ENCODE measurements around the gene PACS2.

Gene PACS2

DNA sequence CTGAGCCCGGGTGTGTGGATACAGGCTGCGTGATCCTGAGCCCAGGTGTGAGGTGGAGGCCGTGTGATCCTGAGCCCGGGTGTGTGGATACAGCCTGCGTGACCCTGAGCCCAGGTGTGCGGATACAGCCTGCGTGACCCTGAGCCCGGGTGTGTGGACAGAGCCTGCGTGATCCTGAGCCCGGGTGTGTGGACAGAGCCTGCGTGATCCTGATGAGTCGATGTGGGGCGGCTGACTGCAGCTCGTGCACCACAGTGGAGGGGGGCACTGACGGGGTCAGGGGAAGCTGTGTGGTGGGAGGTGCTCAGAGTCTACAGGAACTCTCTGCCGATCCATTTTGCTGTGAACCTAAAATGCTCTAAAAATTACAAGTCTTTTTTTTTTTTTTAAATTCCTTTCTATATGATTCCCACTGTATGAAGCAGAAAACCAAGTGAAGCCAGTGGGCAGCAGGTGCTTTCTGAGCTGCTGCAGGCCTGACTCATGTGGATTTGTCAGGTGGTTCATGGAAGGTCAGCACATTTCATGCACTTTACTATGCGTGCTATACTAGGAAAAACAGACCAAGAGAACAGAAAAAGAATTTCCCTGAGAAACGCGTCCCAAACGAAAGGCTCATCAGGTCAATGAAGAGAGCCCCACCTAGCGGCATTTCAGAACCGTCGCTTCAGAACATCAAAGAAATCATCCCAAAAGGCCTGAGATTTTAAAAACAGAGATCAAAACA is 33.0 kb upstream of the PACS2 start:
- no peak overlapping the region for H2AFZ ChIP-seq (ENCODE audit: low read depth)
- H3K4me2 ChIP-seq = no peak overlapping the region
- no peak overlapping the region for H3K4me3 ChIP-seq (IDR thresholded peaks at IDR 0.05; ENCODE audit: insufficient read depth, low read depth, low read length)
- no peak overlapping the region for H3K9ac ChIP-seq
- no peak; the same call in 1 of the 2 replicates for TF ChIP-seq CTCF (conservative IDR thresholded peaks at IDR 0.05; ENCODE audit: low read depth, low read length)
- no peaks in the 10 kb centered on the region for H3K79me2 ChIP-seq (ENCODE audit: insufficient read depth, low read depth)
- H3K4me1 ChIP-seq (ENCODE audit: low read depth, poor library complexity, severe bottlenecking) = no peaks in the 10 kb centered on the region
- no peaks in the 10 kb centered on the region for H4K20me1 ChIP-seq (ENCODE audit: insufficient read depth)
- no peaks in the 10 kb centered on the region for H3K27me3 ChIP-seq (ENCODE audit: insufficient read depth, low read depth)
- no peaks in the 10 kb centered on the region for H3K36me3 ChIP-seq (ENCODE audit: insufficient read depth)
- H3K27ac ChIP-seq = no peak overlapping the region

DNA sequence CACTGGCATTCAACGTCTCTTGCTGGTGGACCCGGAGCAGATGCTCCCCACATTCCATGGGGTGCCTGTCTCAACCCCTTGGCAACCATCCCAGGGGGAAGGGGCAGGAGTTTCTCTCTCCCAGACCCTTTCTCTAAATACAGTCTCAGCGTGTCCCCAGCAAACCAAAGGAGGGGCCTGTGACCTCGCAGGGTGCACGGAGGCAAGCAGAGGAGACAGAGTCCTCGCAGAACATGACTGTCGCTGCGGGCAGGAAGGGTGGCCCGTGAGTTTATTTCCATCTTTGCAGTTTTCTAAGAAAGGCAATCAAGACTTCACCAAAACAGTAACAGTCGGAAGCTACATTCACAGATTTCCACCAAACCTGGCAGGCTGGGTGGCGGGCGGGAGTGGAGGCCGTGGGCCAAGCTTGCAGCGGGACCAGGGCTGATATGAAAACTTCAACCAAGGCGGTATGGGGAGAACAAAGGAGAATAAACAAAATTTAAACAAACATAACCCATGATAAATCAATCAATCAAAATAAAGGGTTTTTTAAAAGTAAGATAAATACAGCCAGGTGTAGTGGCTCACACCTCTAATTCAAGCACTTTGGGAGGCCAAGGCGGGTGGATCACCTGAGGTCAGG is 32.3 kb upstream of the PACS2 start:
- H3K27me3 ChIP-seq (ENCODE audit: insufficient read depth, low read depth) = no peaks in the 10 kb centered on the region
- H2AFZ ChIP-seq (ENCODE audit: low read depth) = no peak overlapping the region
- no peaks in the 10 kb centered on the region for H3K36me3 ChIP-seq (ENCODE audit: insufficient read depth)
- no peak overlapping the region for H3K9ac ChIP-seq
- H3K4me1 ChIP-seq (ENCODE audit: low read depth, poor library complexity, severe bottlenecking) = no peaks in the 10 kb centered on the region
- H3K4me2 ChIP-seq = no peak overlapping the region
- H3K4me3 ChIP-seq (IDR thresholded peaks at IDR 0.05; ENCODE audit: insufficient read depth, low read depth, low read length) = no peak overlapping the region
- H4K20me1 ChIP-seq (ENCODE audit: insufficient read depth) = no peaks in the 10 kb centered on the region
- peak; percentile 33; the same call in 1 of the 2 replicates for TF ChIP-seq CTCF (conservative IDR thresholded peaks at IDR 0.05; ENCODE audit: low read depth, low read length)
- H3K79me2 ChIP-seq (ENCODE audit: insufficient read depth, low read depth) = no peaks in the 10 kb centered on the region
- no peak overlapping the region for H3K27ac ChIP-seq

DNA sequence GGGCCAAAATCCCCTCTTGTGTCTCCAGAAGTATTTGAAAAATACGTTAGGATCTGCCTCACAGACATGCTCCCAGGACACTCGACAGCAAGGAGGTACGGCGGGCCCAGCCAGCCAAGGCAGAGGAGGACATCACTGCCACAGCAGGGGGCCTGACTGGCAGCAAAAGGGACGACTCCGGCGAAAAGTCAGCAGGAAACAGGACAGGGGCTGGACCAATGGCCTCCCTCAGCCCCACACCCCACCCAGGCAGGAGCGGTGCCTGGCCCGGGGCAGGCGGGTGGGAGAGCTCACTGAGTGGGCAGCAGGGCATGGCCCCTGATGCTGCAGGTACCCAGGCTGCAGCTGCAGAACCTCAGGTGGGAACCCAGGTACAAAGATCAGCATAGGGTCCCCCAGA is 31.5 kb upstream of the PACS2 start:
- no peak for TF ChIP-seq CTCF (conservative IDR thresholded peaks at IDR 0.05; ENCODE audit: low read depth, low read length)
- H4K20me1 ChIP-seq (ENCODE audit: insufficient read depth) = no peaks in the 10 kb centered on the region
- H3K27me3 ChIP-seq (ENCODE audit: insufficient read depth, low read depth) = no peaks in the 10 kb centered on the region
- no peak overlapping the region for H3K9ac ChIP-seq
- no peak overlapping the region for H3K4me3 ChIP-seq (IDR thresholded peaks at IDR 0.05; ENCODE audit: insufficient read depth, low read depth, low read length)
- H3K79me2 ChIP-seq (ENCODE audit: insufficient read depth, low read depth) = no peaks in the 10 kb centered on the region
- no peaks in the 10 kb centered on the region for H3K4me1 ChIP-seq (ENCODE audit: low read depth, poor library complexity, severe bottlenecking)
- no peaks in the 10 kb centered on the region for H3K36me3 ChIP-seq (ENCODE audit: insufficient read depth)
- H2AFZ ChIP-seq (ENCODE audit: low read depth) = no peak overlapping the region
- no peak overlapping the region for H3K27ac ChIP-seq
- no peak overlapping the region for H3K4me2 ChIP-seq

DNA sequence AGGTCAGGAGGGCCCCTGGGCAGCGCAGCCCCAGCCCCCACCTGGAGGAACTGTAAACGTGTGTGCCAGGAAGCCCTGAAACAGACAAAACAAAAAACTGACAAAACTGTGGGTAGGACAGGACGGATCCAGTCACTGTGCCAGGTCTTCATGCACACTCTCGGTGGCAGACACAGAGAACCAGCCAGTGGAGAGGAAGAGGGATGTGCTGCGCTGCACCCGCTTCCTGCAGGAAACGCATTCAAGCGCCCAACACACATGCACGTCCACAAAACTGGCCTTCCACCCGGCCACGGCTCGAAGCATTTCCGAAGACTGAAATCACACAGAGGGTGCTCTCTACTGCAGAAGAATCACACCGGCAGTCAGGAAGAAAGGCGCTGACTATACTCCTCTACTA is 30.6 kb upstream of the PACS2 start:
- no peak overlapping the region for H3K4me3 ChIP-seq (IDR thresholded peaks at IDR 0.05; ENCODE audit: insufficient read depth, low read depth, low read length)
- no peaks in the 10 kb centered on the region for H3K79me2 ChIP-seq (ENCODE audit: insufficient read depth, low read depth)
- TF ChIP-seq CTCF (conservative IDR thresholded peaks at IDR 0.05; ENCODE audit: low read depth, low read length) = no peak
- H3K27me3 ChIP-seq (ENCODE audit: insufficient read depth, low read depth) = no peaks in the 10 kb centered on the region
- no peak overlapping the region for H3K27ac ChIP-seq
- H2AFZ ChIP-seq (ENCODE audit: low read depth) = no peak overlapping the region
- H3K4me1 ChIP-seq (ENCODE audit: low read depth, poor library complexity, severe bottlenecking) = no peaks in the 10 kb centered on the region
- no peaks in the 10 kb centered on the region for H4K20me1 ChIP-seq (ENCODE audit: insufficient read depth)
- no peak overlapping the region for H3K4me2 ChIP-seq
- H3K36me3 ChIP-seq (ENCODE audit: insufficient read depth) = no peaks in the 10 kb centered on the region
- no peak overlapping the region for H3K9ac ChIP-seq

All from KMS-11 (cell line).